ENCODE measurements around the gene SMIM43. TPM values are rescaled to one million over a fixed set of nuclear protein-coding genes. Genes with fewer than 3 reads are reported as not detected.

SMIM43 gene
- total RNA-seq, 1 experiment from 2014 or later: 1.2 TPM

- no peak overlapping the region for H3K27ac Mint-ChIP-seq
- Histone ChIP-seq H3K56ac (ENCODE audit: insufficient read length, low read depth, low read length) (no peak overlapping the region), H3K4me2 (ENCODE audit: insufficient read depth, insufficient read length, low read length) (no peak overlapping the region), H3K4ac (ENCODE audit: low read depth, low read length) (no peak overlapping the region), H4K20me1 (ENCODE audit: control insufficient read depth, insufficient read depth, insufficient read length) (no peaks in the 10 kb centered on the region), H2BK15ac (ENCODE audit: low read depth, low read length) (no peak overlapping the region), H4K5ac (ENCODE audit: insufficient read length, low read depth, low read length) (no peak overlapping the region), H4K91ac (ENCODE audit: insufficient read length, low read depth, low read length) (no peak overlapping the region), H3K79me1 (ENCODE audit: insufficient read depth, low read depth, low read length, poor library complexity, severe bottlenecking) (no peaks in the 10 kb centered on the region), H2BK5ac (ENCODE audit: insufficient read length, low read length) (no peak overlapping the region), H3K23me2 (ENCODE audit: insufficient read length, low read depth, low read length, poor library complexity, severe bottlenecking) (no peaks in the 10 kb centered on the region), H3T11ph (ENCODE audit: low read length) (no peak overlapping the region), H3K4me1 (ENCODE audit: insufficient read depth, low read length) (no peaks in the 10 kb centered on the region), H3K18ac (ENCODE audit: insufficient read length, low read depth, low read length) (no peak overlapping the region), H3K79me2 (ENCODE audit: insufficient read depth, low read length) (no peaks in the 10 kb centered on the region), H3K27ac (ENCODE audit: insufficient read length, low read depth, low read length) (no peak overlapping the region), H2AFZ (ENCODE audit: low read length) (no peak overlapping the region), H2BK120ac (ENCODE audit: low read depth, low read length, poor library complexity, severe bottlenecking) (no peak overlapping the region), H3K27me3 (ENCODE audit: insufficient read depth, low read length) (no peaks in the 10 kb centered on the region), H2AK5ac (ENCODE audit: insufficient read length, low read length) (no peak overlapping the region), H3K9ac (ENCODE audit: extremely low read depth, insufficient read length, low read length) (no peak overlapping the region), H2BK20ac (ENCODE audit: low read depth, low read length, poor library complexity, severe bottlenecking) (no peak overlapping the region), H2BK12ac (ENCODE audit: insufficient read length, low read depth, low read length) (no peak overlapping the region), H3K9me3 (ENCODE audit: control insufficient read depth, low read depth, low read length) (no peaks in the 10 kb centered on the region), H4K8ac (replicated peaks; ENCODE audit: insufficient read length, low read depth, low read length) (no peak overlapping the region), H3K23ac (ENCODE audit: insufficient read length, low read depth, low read length) (no peak overlapping the region), H3K14ac (ENCODE audit: insufficient read depth, low read length) (no peak overlapping the region)
- peaks cover 20% of the 10 kb centered on the region in 2 experiments for H3K4me1 Mint-ChIP-seq
- H3K4me3 Mint-ChIP-seq: no peak overlapping the region
- no CpG with 5 or more reads among the region's 2 CpGs for WGBS (ENCODE audit: extremely low coverage, insufficient read length, low lambda C conversion rate)
- no peaks in the 10 kb centered on the region for H3K9me3 Mint-ChIP-seq
- H3K27me3 Mint-ChIP-seq (ENCODE audit: low read depth): peaks cover 23% of the 10 kb centered on the region
- no peak for TF ChIP-seq CTCF (conservative IDR thresholded peaks at IDR 0.05)
- DNase-seq: no peak
- H3K36me3 Mint-ChIP-seq (ENCODE audit: insufficient read depth in 1 of 3, low read depth in 3 of 3): no peaks in the 10 kb centered on the region
Observed at GRCh38 chr4:121739575-121739974, 25.4 kb downstream of the SMIM43 start.

All from H9 (cell line).